Testis (tissue), 3 donors: ENCODE results near the gene SDCBP2. TPM values are rescaled to one million over a fixed set of nuclear protein-coding genes. Genes with fewer than 3 reads are reported as not detected.

Source experiments
- DNase-seq: peaks from one replicate; pipeline ENCODE4 v3.0.0-alpha.2; 2019
- H3K27ac ChIP-seq, 2 donors: fragments of 200-600 bp; sonication (generic); one replicate each; pipeline ENCODE4 v1.5.1; 2019
- H3K27me3 ChIP-seq: fragments of 200-600 bp; sonication (generic); one replicate; pipeline ENCODE4 v1.5.1; 2019
- H3K36me3 ChIP-seq: fragments of 200-600 bp; sonication (generic); one replicate; pipeline ENCODE4 v1.5.1; 2017; ENCODE audit warnings: low read depth; ENCODE audit errors: missing control alignments
- H3K4me1 ChIP-seq: fragments of 200-600 bp; sonication (generic); one replicate; pipeline ENCODE4 v1.5.1; 2019
- H3K4me3 ChIP-seq, 2 donors: fragments of 200-600 bp; sonication (generic); one replicate each; pipeline ENCODE4 v1.5.1; 2017 to 2019
- H3K9me3 ChIP-seq: fragments of 200-600 bp; sonication (generic); one replicate; pipeline ENCODE4 v1.5.1; 2017
- POLR2A ChIP-seq: fragments of 450-650 bp; IDR thresholded peaks from one replicate; pipeline ENCODE4 v1.6.1; 2017; ENCODE audit warnings: antibody characterized with exemption, mild to moderate bottlenecking, moderate library complexity
- WGBS, 2 donors: methylation state at CpG; one replicate each; pipeline ENCODE4 v1.1.5; 2018; 5-methylcytosine and 5-hydroxymethylcytosine counted together
- intact Hi-C: fragments of 100-400 bp; cut with DNase I; formaldehyde crosslinking; loops from one replicate; pipeline ENCODE4 v1.15.1; 2023; ENCODE audit warnings: low total_unique reads
- polyA plus RNA-seq: library from polyadenylated mRNA; stranded (reverse); fragments of 350-450 nt; fragmentation: Illumina TruSeq; extraction: RNeasy Lipid Tissue Mini Kit (QIAGEN cat#74804); gene quantifications from one replicate; pipeline ENCODE4 v1.2.3, GENCODE V29; 2014; ENCODE audit warnings: low read depth, low replicate concordance; ENCODE audit not compliant: insufficient read depth
- total RNA-seq, 2 donors: library from RNA; depleted of rRNA; stranded (reverse); fragments of >200 nt; gene quantifications; one replicate each; pipeline ENCODE4 v1.2.3, GENCODE V29; 2016
- TF ChIP-seq, protein P1 (sequence below), 3 experiments: fragments of 450-650 bp in 2 of 3; fragments of 200-600 bp in 1 of 3; sonication (generic) in 1 of 3; IDR thresholded peaks; one replicate each; pipeline ENCODE4 v1.5.1; 2016 to 2019; ENCODE audit warnings: antibody characterized with exemption in 3 of 3, mild to moderate bottlenecking in 2 of 3, moderate library complexity in 1 of 3

The SDCBP2 gene
- total and polyA plus RNA-seq, 3 donors from 2014 or later: 5.5 to 10.9 (median 6.4) TPM

DNA sequence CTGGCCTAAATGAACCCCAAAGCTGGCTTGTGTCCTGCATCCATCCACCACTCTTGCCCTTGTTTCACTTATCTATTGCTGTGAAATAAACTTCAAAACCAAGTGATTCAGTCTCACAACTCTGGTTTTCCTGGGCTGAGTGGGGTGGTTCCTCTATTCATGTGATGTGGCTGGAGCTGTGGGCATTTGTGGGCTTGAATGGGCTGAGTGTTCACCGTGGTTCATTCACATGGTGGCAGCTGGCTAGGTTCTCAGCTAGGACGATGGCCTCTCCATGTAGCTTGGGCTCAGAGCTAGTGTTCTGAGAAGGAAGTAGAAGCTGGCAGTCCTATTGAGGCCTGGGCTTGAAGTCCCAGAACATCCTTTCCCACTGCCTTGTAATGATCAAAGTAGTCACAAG is 33.5 kb upstream of the SDCBP2 start:
- no peak overlapping the region for H3K4me3 ChIP-seq
- no peaks in the 10 kb centered on the region for H3K36me3 ChIP-seq
- no peak for DNase-seq
- H3K4me1 ChIP-seq: no peaks in the 10 kb centered on the region
- WGBS, 2 donors: 86 to 92% methylated on average over 1 to 2 of the region's 2 CpGs
- no peaks in the 10 kb centered on the region for H3K9me3 ChIP-seq
- H3K27me3 ChIP-seq: no peaks in the 10 kb centered on the region
- TF ChIP-seq POLR2A: no peak
- TF ChIP-seq, protein P1, sequence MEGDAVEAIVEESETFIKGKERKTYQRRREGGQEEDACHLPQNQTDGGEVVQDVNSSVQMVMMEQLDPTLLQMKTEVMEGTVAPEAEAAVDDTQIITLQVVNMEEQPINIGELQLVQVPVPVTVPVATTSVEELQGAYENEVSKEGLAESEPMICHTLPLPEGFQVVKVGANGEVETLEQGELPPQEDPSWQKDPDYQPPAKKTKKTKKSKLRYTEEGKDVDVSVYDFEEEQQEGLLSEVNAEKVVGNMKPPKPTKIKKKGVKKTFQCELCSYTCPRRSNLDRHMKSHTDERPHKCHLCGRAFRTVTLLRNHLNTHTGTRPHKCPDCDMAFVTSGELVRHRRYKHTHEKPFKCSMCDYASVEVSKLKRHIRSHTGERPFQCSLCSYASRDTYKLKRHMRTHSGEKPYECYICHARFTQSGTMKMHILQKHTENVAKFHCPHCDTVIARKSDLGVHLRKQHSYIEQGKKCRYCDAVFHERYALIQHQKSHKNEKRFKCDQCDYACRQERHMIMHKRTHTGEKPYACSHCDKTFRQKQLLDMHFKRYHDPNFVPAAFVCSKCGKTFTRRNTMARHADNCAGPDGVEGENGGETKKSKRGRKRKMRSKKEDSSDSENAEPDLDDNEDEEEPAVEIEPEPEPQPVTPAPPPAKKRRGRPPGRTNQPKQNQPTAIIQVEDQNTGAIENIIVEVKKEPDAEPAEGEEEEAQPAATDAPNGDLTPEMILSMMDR (IDR thresholded peaks at IDR 0.05): no peak
- intact Hi-C loops: no loop called here
- H3K27ac ChIP-seq: no peak overlapping the region

- TF ChIP-seq, protein P1 (IDR thresholded peaks at IDR 0.05): no peak
- no peak for TF ChIP-seq POLR2A
- 75 to 92% methylated on average over 7 of the region's 7 CpGs for WGBS, 2 donors
- DNase-seq: no peak
- Histone ChIP-seq H3K36me3 (no peaks in the 10 kb centered on the region), H3K4me1 (no peaks in the 10 kb centered on the region), H3K9me3 (no peaks in the 10 kb centered on the region), H3K4me3 (no peak overlapping the region), H3K27ac (no peak overlapping the region), H3K27me3 (no peaks in the 10 kb centered on the region)
- intact Hi-C loops: no loop called here
Observed at GRCh38 chr20:1360094-1360846, 31.3 kb upstream of the SDCBP2 start.

DNA sequence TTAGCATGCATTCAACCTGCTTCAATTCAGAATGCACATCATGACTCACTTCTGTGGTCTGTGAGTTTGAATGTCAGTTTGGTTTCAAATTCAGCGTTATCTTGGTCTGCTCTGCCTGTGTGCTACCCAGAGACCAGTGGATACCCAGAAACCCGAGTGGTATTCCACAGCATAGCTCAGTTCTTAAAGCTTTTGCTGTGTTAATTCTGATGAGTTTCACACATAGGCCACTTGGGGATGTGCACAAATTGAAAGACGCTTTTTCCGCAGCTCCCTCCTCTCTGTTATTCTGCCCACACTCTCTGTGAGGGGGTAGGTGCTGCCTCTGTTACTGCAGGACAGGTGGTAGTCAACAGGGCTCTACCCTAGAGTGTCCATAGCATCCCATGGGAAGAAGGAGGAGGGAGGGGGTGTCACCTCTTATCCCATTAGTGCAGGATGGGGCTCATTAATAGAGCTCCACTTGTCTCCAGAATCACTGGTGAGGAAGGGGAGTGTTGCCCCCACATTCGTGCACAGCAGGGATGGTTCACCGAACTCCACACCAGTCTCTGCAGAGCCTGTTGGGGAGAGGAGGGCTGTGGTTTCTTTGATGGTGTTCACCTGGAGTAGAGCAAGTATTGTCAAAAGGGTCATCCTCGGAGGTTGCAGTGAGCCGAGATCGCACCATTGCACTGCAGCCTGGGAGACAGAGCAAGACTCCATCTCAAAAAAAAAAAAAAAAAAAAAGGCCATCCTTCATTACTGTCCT is 29.2 kb upstream of the SDCBP2 start:
- Histone ChIP-seq H3K4me1 (no peaks in the 10 kb centered on the region), H3K27me3 (no peaks in the 10 kb centered on the region), H3K9me3 (no peaks in the 10 kb centered on the region), H3K36me3 (no peaks in the 10 kb centered on the region), H3K4me3 (no peak overlapping the region), H3K27ac (no peak overlapping the region)
- no peak for DNase-seq
- TF ChIP-seq POLR2A: no peak
- TF ChIP-seq, protein P1 (IDR thresholded peaks at IDR 0.05): no peak
- intact Hi-C loops: no loop called here
- 93 to 97% methylated on average over 7 to 9 of the region's 9 CpGs for WGBS, 2 donors

GRCh38 chr20:1353956-1354355 is 25.0 kb upstream of the SDCBP2 start:
- Histone ChIP-seq H3K9me3 (no peaks in the 10 kb centered on the region), H3K4me3 (no peak overlapping the region), H3K36me3 (no peaks in the 10 kb centered on the region), H3K27ac (no peak overlapping the region), H3K4me1 (no peaks in the 10 kb centered on the region), H3K27me3 (no peaks in the 10 kb centered on the region)
- DNase-seq: no peak
- TF ChIP-seq POLR2A: no peak
- TF ChIP-seq, protein P1 (IDR thresholded peaks at IDR 0.05): no peak
- intact Hi-C loops: no loop called here
